GM12801 (cell line): ENCODE measurements around the gene PRSS50.

Source experiments
- CTCF ChIP-seq: IDR thresholded peaks from one replicate; pipeline ENCODE4 v1.5.1; 2011; ENCODE audit warnings: control low read depth; ENCODE audit not compliant: insufficient read length; ENCODE audit errors: extremely low read depth

PRSS50 gene

GRCh38 chr3:46668116-46668515, 49.6 kb downstream of the PRSS50 start:
- TF ChIP-seq CTCF: no peak

DNA sequence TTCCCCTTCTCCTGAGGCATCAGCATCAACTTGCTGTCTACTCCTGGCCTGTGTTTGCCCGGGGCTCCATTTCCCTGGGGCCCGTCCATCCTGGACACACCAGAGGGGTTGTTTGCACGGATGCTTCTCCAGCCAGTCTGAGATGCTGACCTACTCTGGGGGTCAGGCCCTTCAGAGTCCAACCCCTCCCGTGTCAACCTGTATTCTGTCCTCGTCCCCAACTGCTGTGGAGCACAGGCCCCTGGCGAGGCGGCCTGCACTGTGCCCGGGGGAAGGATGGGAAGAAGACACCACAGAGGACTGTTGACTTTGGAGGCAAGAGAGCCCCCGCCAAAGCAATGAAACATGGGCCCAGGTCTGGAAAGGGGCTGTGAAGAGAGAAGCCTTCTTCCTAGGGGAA, 50.0 kb downstream of the PRSS50 start:
- TF ChIP-seq CTCF: no peak

DNA sequence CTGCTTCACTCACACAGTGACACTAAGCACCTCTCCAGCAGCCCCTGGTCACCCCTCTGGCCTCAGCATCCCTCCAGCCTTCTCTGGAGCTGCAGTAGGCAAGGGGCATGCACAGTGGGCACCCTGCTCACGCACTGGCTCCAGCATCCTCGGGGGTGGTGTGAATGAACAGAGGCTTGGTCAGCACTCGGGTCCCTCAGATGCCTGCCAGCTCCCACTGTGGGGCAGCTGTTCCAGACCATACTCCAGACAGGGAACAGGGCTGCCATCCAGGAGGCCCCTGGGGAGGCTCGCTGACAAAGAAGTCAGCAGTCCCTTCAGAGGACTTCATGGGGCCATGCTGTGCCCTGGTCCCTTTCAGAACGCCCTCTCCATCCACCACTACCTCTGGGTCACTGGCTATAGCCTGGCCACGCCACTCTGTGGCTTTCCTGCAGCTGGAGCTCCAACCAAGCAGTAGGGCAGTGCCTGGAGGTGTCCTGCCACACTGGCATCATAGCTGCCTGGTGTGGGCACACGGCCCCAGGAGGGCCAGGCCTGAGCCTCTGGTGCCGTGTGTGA, 50.5 kb downstream of the PRSS50 start:
- TF ChIP-seq CTCF: no peak

GRCh38 chr3:46666453-46666845, 51.2 kb downstream of the PRSS50 start:
- no peak for TF ChIP-seq CTCF

- TF ChIP-seq CTCF: no peak
Observed at GRCh38 chr3:46665763-46666452, 51.8 kb downstream of the PRSS50 start.

DNA sequence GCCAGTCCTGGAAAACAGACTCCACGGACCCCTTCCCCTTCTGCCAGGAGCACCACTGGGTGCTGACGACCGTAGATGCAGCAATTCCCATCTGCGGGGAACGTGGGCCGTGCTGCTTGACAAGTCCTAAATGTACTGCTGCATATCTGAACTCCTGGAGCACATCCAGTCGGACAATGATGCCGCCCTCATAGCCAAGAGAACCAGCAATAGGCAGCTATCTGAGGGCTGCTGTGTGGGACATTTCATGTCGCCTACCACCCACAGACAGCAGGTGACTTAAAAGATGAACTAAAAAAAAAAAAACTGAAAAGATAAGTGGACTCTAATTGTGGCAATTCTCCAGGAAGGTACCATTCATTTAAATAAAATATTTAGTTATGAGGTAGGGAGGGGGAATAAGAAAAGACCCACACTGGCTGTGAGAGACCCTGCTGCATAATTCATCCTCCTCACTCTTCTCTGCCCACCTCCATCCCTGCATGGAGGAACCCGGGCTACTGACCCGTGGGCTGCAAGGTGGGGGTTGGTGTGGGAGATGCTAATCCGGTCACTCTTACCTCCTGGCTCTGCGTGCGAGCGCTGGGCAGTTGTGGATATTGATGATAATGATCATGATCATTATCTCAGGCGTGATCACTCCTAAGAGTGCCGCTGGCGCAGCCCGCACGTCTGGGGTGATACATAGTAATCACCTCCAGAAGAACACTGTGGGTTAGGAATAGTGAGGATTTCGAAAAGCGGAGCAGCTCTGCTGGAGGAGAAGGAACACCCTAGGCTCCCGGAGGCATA, 52.5 kb downstream of the PRSS50 start:
- TF ChIP-seq CTCF: no peak

DNA sequence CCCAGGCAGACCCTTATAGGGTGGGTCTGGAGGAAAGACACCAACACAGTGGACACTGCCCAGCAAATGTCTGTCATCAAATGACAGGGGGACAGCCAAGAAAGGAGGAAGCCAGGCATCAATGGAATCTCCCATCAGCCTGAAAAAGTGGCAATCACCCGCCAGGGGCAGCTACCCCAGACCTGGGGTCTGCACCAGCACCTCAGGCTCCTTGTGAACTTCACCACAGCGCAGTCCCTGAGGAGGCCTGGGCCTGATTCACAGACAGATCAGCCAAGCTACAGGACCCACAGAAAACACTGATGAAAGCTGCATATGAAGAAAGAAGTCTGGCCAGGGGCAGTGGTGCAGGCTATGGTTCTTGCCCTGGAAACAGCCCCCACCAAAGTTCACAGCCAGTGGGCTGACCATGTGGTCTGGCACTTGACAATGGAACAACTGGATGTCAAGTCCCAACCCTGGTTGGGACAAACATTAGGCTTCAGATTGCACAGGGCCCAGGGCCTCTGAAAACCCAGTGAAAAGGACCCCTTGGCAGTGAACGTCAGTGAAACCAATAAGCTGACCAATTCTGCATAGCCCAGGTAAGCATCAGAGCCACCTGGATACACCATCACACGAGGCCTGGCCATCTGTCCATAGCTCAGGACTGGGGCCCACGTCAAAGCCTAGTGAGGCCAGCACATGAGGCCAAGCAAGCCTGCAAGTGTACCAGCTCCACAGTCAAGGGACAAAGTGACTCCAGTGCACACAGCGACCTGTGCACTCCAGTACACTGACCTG, 53.3 kb downstream of the PRSS50 start:
- no peak for TF ChIP-seq CTCF
